ENCODE data around the gene LRRTM3.

The LRRTM3 gene

DNA sequence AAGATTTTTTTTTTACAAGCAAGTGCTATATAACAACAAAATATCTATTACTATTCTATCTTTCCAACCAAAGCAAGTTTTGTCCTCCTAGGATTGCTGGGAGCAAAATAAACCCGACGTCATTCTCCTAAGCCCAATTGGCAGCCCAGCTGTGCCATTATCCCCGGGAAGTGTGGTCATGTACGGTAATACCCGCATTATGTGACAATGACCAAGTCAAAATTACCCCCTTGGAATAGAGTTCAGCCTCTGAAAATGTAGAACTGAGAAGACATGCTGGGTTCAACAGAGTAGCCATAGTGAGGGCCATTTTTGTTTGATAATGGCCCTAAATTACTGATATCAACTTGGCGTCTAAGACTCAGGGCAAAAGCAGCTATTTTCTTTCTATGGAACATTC is 215.5 kb downstream of the LRRTM3 start:
- no peak for DNase-seq

- DNase-seq = no peak
Measured at GRCh38 chr10:67144530-67144929, 218.7 kb downstream of the LRRTM3 start.
